SK-N-SH treated with all-trans-retinoic acid at 6 μM for 48 hours (cell line): ENCODE measurements around the gene LUC7L2.
"Not testable (repeated sequence)": the region's sequence is repeated elsewhere in the genome, so short reads cannot be mapped to it uniquely, and the experiment has no call there.

Experiments
- CREB5 ChIP-seq: fragments of 250-450 bp; sonication (Bioruptor Pico); IDR thresholded peaks from 2 replicates; pipeline ENCODE4 v1.5.1; 2020; ENCODE audit warnings: low read depth, mild to moderate bottlenecking, moderate library complexity
- CSDC2 ChIP-seq: fragments of 250-450 bp; sonication (Bioruptor Pico); IDR thresholded peaks from 2 replicates; pipeline ENCODE4 v1.5.0; 2020; ENCODE audit warnings: mild to moderate bottlenecking, moderate library complexity
- RARB ChIP-seq: fragments of 250-450 bp; sonication (Bioruptor Pico); IDR thresholded peaks from 2 replicates; pipeline ENCODE4 v1.8.0; 2021; ENCODE audit warnings: mild to moderate bottlenecking, moderate library complexity
- ZFP3 ChIP-seq: fragments of 250-450 bp; sonication (Bioruptor Pico); IDR thresholded peaks from 2 replicates; pipeline ENCODE4 v1.5.0; 2020; ENCODE audit warnings: mild to moderate bottlenecking, moderate library complexity
- TF ChIP-seq, protein P1 (sequence below): fragments of 250-450 bp; sonication (Bioruptor Pico); IDR thresholded peaks from 2 replicates; pipeline ENCODE4 v1.8.0; 2020; ENCODE audit warnings: mild to moderate bottlenecking, moderate library complexity, borderline replicate concordance

- not testable (repeated sequence) for TF ChIP-seq ZFP3, RARB, CSDC2, CREB5 (CRISPR knock-in tag)
- TF ChIP-seq, protein P1, sequence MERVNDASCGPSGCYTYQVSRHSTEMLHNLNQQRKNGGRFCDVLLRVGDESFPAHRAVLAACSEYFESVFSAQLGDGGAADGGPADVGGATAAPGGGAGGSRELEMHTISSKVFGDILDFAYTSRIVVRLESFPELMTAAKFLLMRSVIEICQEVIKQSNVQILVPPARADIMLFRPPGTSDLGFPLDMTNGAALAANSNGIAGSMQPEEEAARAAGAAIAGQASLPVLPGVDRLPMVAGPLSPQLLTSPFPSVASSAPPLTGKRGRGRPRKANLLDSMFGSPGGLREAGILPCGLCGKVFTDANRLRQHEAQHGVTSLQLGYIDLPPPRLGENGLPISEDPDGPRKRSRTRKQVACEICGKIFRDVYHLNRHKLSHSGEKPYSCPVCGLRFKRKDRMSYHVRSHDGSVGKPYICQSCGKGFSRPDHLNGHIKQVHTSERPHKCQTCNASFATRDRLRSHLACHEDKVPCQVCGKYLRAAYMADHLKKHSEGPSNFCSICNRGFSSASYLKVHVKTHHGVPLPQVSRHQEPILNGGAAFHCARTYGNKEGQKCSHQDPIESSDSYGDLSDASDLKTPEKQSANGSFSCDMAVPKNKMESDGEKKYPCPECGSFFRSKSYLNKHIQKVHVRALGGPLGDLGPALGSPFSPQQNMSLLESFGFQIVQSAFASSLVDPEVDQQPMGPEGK (CRISPR knock-in tag), result not testable (repeated sequence)
These were observed 105.4 kb downstream of the LUC7L2 start for GRCh38 chr7:139465072-139465471.
